Muscle of back (tissue), 11 donors: ENCODE data around the gene PLEKHG2. TPM values are rescaled to one million over a fixed set of nuclear protein-coding genes. Genes with fewer than 3 reads are reported as not detected.
A peak's percentile ranks its signal among the peaks of the same experiment; 100 is the strongest.

Experiments used
- DNase-seq, 3 donors: peaks; one replicate each; pipeline versions ENCODE4 v3.0.0 to v3.0.0-alpha.2; 2013
- polyA plus RNA-seq, 10 donors: library from polyadenylated mRNA; unstranded; fragments of 120-200 nt; gene quantifications; one replicate each; pipeline ENCODE4 v1.2.1, GENCODE V29; 2013; ENCODE audit not compliant: insufficient read length in 10 of 10

The PLEKHG2 gene
- polyA plus RNA-seq, 10 donors = 34.2 to 70.9 (median 50.2) TPM

GRCh38 chr19:39417463-39418181, 5.2 kb downstream of the PLEKHG2 start:
- no peak for DNase-seq

DNA sequence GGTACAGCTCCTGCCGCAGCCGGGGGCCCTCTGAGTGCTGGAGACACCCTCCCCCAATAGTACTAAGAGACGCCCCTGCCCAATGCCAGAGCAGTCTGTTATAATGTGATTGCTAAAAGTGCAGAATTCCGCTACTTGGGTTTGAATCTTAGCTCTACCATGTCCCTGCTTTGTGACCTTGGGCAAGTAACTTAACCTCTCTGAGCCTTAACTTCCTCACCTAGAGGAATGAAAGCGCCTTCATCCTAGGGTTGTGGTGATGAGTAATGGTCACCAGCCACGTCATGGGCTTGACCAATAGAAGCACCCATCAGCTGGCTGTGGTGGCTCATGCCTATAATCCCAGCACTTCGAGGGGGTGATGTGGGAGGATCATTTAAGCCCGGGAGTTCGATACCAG, 6.5 kb downstream of the PLEKHG2 start:
- no peak for DNase-seq

DNA sequence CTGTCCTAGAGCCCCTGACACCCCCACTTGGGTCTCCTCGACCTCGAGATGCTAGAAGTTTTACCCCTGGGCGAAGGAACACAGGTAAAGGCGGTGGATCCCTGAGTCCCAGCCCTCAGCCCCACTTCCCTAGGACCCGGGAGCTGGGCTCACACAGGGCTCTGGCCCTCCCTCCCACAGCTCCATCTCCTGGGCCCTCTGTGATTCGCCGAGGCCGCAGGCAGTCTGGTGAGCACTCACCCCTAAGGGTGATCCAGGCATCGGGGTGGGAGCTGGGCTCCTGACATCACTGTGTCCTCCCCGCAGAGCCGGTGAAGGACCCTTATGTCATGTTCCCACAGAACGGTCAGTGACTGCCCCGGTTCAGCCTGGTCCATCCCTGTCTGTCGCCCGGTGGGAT, 8.3 kb downstream of the PLEKHG2 start:
- no peak for DNase-seq

DNA sequence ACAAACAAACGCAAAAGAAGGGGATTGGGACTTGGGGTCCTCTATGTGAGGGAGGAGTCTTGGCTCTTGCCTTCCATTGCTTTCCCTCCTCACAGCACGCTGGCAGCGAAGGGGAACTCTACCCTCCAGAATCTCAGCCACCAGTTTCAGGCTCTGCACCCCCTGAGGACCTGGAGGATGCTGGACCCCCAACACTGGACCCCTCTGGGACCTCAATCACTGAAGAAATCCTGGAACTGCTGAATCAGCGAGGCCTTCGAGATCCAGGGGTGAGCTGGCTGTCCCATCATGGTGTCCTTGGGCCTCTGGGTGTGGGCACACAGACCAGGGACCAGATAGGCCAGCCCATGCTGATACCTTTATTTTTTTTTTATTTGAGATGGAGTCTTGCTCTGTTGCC, 9.6 kb downstream of the PLEKHG2 start:
- DNase-seq = no peak

- no peak for DNase-seq
Measured at GRCh38 chr19:39423258-39424086, 11.0 kb downstream of the PLEKHG2 start.

DNA sequence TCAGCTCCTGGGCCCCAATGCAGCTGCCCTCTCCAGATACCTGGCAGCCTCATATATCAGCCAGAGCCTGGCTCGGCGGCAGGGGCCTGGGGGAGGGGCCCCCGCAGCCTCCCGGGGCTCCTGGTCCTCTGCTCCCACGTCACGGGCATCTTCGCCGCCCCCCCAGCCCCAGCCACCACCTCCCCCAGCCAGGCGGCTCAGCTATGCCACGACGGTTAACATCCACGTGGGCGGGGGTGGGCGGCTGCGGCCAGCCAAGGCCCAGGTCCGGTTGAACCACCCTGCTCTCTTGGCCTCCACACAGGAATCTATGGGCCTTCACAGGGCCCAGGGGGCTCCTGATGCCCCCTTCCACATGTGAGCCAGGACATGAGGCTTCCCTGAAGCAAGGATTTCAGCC, 12.5 kb downstream of the PLEKHG2 start:
- no peak for DNase-seq

DNA sequence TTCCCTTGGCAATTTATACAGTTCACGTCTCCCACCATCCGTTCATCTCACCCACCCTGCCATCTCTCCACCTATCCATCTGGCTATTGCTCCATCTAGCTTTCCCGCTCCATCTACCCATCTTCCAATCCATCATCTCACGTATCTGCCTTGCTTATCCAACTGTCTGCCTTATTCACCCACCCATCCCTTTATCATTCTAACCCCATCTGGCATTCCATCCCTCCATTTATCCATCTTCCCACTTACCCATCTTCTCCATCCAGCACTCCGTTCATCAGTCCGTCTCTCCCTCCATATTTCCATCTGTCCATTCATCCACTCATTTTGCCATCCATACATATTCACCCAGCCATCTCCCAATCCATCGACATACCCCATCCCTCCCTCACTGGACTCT, 13.3 kb downstream of the PLEKHG2 start:
- DNase-seq = no peak

DNA sequence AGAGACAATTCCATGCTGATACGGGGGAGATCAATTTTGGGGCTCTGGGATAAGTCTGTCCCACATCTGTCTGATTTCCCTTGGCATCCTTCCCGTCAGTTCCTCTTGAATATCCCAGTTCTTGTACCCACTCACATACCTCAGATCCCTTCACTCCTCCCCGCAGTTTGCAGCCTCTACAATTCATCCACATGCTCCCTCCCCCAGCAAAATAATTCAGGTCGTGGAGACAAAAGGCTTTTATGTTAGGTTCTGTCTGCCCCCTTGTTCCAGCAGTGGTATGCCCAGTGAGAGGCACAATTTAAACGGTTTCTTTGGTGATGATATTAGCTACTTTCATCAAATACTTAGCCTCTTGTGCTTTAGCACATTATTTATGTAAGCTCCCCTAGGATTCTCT, 13.7 kb downstream of the PLEKHG2 start:
- no peak for DNase-seq

- no peak for DNase-seq
Measured at GRCh38 chr19:39427707-39428106, 15.2 kb downstream of the PLEKHG2 start.

DNA sequence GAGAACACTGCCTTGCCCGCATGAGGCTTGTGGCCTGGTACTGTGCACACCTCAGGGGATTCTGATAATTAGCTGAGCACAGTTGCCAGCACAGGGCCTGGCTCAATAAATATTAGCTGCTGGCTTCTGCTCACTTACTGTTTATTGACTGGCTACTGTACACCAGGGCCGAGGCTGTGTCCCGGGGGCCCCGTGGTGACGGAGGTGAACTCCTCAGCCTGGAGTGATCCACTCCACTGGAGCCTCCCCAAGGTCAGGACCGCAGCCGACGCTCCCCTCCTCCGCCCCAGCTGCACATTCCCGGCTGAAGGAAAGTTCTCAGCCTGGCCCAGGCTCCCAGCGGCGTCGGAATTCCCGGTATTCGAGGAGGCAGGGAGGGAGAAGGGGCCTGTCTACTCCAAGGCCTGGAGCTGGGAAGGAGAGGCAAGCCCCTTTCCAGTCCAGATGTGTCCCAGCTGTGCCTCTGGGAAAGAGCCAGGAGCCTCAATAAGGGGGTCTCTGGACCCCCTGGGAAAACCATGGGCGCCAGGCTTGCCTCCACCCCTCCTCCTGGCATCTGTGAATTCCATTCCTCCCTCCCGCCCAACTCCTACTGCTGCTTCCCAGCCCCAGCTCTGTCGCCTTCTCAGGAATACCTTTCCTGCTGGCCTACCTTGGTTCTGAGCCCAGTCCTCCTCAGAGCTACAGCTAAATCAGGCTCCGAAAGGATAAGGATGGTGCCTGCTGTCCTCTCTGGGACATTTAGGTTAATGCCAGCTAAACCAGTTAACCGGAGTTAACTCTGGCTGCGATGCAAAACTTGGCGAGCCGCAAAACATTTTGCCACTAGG, 16.0 kb downstream of the PLEKHG2 start:
- DNase-seq = peak; percentile 83 to 95 (median 89)

DNA sequence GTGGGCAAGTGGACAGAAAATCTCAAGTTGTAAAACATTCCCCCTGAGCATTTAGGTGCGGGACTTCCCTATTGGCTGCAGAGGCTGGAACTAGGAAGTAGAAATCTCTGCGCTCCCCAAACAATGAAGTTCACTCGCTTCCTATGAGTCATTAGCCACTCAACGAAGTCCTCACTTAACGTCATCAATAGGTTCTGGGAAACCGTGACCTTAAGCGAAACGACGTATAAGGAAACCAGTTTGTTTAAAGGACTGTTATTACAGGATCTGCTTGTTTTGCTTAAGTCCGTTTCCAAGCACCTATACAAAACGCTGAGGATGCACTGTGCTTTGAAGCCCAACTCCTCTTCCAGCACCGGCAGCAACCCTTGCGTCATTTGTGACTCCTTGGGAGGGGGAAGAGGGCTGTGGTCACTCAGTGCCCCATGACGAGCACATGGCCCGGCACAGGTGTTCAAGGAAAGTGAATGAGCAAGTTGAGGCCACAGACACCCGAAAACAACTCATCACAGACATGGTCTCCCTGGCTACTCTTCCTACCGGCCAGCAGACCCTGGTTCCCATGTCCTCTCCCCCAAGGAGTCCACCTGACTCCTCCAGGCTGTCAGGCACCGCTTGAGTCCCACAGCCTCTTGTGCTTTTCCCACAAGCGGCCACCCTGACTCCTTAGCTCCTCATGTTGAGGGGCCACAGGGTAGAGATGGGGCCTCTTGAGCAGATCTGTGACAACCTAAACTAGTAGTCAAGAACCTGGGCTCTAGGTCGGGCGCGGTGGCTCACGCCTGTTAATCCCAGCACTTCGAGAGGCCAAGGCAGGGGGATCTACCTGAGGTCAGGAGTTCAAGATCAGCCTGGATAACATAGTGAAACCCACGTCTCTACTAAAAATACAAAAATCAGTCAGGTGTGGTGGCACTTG, 18.5 kb downstream of the PLEKHG2 start:
- peak in 2 of 3 donors; percentile 33 to 65 for DNase-seq

DNA sequence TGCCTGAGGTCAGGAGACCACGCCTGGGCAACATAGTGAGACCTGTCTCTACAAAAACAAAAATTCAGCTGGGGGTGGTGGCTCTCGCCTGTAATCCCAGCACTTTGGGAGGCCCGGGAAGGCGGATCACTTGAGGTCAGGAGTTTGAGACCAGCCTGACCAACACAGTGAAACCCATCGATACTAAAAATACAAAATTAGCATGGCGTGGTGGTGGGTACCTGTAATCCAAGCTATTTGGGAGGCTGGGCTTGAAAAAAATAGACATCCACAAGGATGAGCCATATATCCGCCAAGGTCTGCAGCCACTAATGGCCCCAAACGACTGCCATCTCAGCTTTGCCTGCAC, 20.2 kb downstream of the PLEKHG2 start:
- no peak for DNase-seq

DNA sequence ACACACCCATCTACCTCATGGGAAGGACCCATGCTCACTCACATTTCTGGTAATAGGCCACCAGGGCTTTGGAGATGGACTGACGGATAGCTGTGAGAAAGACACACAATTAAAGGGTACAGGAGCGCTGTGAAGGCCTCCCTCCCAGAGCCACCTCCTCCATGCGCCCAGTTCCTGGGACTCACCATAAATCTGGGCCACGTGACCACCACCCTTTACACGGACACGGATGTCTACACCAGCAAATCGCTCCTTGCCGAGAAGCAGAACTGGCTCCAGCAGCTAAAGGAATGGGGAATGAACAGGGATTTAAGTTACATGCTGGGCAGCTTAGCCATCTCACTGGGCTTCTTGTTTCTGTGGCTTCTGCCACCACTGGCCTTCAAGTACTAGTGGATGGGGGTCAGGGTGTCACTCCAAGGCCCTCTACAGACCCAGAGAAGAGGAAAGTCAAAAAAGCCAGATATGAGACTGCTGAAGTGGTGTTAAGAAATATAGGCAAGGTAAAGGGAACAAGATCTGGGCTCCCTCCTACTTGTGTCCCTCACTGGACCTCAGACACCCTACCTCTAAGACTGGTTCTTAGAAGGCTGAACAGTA, 21.1 kb downstream of the PLEKHG2 start:
- DNase-seq = no peak

DNA sequence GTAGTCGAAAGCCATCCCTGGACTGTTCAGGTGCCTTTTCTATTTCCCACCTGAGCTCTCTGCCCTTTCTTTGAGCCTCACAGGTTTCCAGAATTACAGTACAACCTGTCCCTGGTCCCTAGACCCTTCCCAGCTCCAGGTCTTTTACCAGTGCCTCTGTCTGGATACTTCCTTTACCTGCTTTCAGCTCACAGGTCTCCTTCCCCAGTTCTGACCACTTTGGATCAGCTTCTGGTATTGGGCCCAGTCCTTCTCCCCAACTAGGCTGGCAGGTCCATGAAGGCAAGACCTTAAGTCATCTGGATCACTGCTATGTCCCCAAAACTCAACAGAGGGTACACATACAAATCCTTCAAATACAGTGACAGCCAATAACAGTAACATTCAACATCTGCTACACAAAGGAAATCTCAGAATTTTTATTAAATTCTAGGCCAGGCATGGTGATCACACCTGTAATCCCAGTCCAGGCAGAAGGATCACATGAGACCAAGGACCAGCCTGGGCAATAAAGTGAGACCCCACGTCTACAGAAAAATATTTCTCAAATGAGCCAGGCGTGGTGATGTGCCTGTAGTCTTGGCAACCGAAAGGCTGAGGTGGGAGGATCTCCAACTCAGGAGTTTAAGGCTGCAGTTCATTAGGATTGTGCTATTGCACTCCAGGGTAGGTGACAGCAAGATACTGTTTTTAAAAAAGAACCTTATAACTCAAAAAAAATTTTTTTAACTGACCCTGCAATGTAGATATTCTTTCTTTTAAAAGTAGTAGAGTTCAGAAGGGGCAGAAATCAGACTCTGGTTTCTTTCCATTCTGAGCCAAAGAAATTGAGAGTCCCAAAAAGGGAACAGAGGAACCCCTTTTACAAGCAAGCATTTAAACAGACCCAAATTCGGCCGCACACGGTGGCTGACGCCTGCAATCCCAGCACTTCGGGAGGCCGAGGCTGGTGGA, 21.9 kb downstream of the PLEKHG2 start:
- no peak for DNase-seq

- DNase-seq = peak; percentile 97 to 99 (median 98)
Measured at GRCh38 chr19:39435499-39436349, 23.3 kb downstream of the PLEKHG2 start, which contains the start of gene RPS16. Gene RPS16, minus strand, starts transcription at chr19:39435949. Its CDS starts 54 bp downstream, at chr19:39435895.

- DNase-seq = no peak
Measured at GRCh38 chr19:39436350-39436716, 23.9 kb downstream of the PLEKHG2 start.

GRCh38 chr19:39438270-39438934, 25.9 kb downstream of the PLEKHG2 start:
- no peak for DNase-seq

DNA sequence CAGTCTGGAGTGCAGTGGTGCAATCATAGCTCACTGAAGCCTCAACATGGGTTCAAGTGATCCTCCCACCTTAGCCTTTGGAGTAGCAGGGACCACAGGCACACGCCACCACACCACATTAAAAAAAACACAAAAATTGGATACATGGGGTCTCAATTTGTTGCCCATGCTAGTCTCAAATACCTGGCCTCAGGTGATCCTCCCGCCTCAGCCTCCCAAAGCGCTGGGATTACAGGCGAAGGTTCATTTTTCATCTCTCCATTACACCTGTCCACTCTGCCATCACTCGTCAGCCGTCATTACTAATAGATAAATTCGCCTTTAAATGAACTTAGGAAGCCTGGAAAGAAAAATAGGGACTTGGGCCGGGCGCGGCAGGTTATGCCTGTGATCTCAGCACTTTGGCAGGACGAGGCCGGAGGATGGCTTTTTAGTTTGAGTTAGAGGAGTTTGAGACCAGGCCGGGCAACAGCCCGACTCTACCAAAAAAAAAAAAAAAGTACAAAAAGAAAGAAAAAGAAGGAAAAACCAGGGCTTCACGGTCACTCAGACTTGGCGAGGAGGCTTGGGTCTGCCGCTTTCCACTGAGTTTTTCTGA, 32.2 kb downstream of the PLEKHG2 start:
- no peak for DNase-seq
